ENCODE data around the gene C10orf90. TPM values are rescaled to one million over a fixed set of nuclear protein-coding genes. Genes with fewer than 3 reads are reported as not detected.

C10orf90 gene
- total and polyA plus RNA-seq, 3 donors from 2014 or later: 4.3 to 17.6 (median 10.3) TPM

- TF ChIP-seq CTCF (IDR thresholded peaks at IDR 0.05) (no peak), POLR2A (IDR thresholded peaks at IDR 0.05) (no peak)
- Histone ChIP-seq H3K36me3 (ENCODE audit: low read depth, missing control alignments) (no peaks in the 10 kb centered on the region), H3K27ac (no peak overlapping the region), H3K27me3 (no peaks in the 10 kb centered on the region), H3K4me1 (no peaks in the 10 kb centered on the region), H3K4me3 (no peak overlapping the region), H3K9me3 (no peaks in the 10 kb centered on the region)
- intact Hi-C loops (cut with DNase I; ENCODE audit: low total_unique reads): no loop called here
- 92 to 95% methylated on average over 4 of the region's 4 CpGs for WGBS, 2 donors
- DNase-seq: no peak
Observed at GRCh38 chr10:126658928-126659327, 11.6 kb downstream of the C10orf90 start.

GRCh38 chr10:126654579-126654978 is 15.9 kb downstream of the C10orf90 start:
- H3K9me3 ChIP-seq: no peaks in the 10 kb centered on the region
- H3K4me3 ChIP-seq: no peak overlapping the region
- H3K4me1 ChIP-seq: no peaks in the 10 kb centered on the region
- WGBS, 2 donors: 82 to 90% methylated on average over 2 of the region's 2 CpGs
- H3K36me3 ChIP-seq (ENCODE audit: low read depth, missing control alignments): no peaks in the 10 kb centered on the region
- H3K27ac ChIP-seq: no peak overlapping the region
- intact Hi-C loops (cut with DNase I; ENCODE audit: low total_unique reads): no loop called here
- no peaks in the 10 kb centered on the region for H3K27me3 ChIP-seq
- DNase-seq: no peak
- TF ChIP-seq CTCF (IDR thresholded peaks at IDR 0.05) (no peak), POLR2A (IDR thresholded peaks at IDR 0.05) (no peak)

- no peak for DNase-seq
- 78 to 80% methylated on average over 3 of the region's 3 CpGs for WGBS, 2 donors
- Histone ChIP-seq H3K4me1 (no peaks in the 10 kb centered on the region), H3K4me3 (no peak overlapping the region), H3K36me3 (ENCODE audit: low read depth, missing control alignments) (no peaks in the 10 kb centered on the region), H3K9me3 (no peaks in the 10 kb centered on the region), H3K27ac (no peak overlapping the region), H3K27me3 (no peaks in the 10 kb centered on the region)
- intact Hi-C loops (cut with DNase I; ENCODE audit: low total_unique reads): no loop called here
- TF ChIP-seq POLR2A (IDR thresholded peaks at IDR 0.05) (no peak), CTCF (IDR thresholded peaks at IDR 0.05) (no peak)
Observed at GRCh38 chr10:126651467-126651866, 19.0 kb downstream of the C10orf90 start.

- WGBS, 2 donors: 81 to 84% methylated on average over 7 of the region's 7 CpGs
Observed at GRCh38 chr10:126650161-126650560, 20.3 kb downstream of the C10orf90 start.

More at GRCh38 chr10:126650161-126650560, 20.3 kb downstream of the C10orf90 start:
- H3K9me3 ChIP-seq: no peaks in the 10 kb centered on the region
- no peaks in the 10 kb centered on the region for H3K36me3 ChIP-seq (ENCODE audit: low read depth, missing control alignments)
- no peaks in the 10 kb centered on the region for H3K27me3 ChIP-seq
- no peak for TF ChIP-seq POLR2A (IDR thresholded peaks at IDR 0.05)
- no peak for TF ChIP-seq CTCF (IDR thresholded peaks at IDR 0.05)
- H3K4me3 ChIP-seq: no peak overlapping the region
- intact Hi-C loops (cut with DNase I; ENCODE audit: low total_unique reads): no loop called here
- no peak for DNase-seq
- no peak overlapping the region for H3K27ac ChIP-seq
- H3K4me1 ChIP-seq: no peaks in the 10 kb centered on the region

All from testis (tissue), 3 donors.